HG03196 (cell line): ENCODE data around the gene FHOD3.
"Not testable (repeated sequence)": the region's sequence is repeated elsewhere in the genome, so short reads cannot be mapped to it uniquely, and the experiment has no call there.

Experiments used
- ATAC-seq: cut with Tn5 transposase; IDR thresholded peaks from one replicate; pipeline ENCODE4 v1.9.1; 2021; ENCODE audit not compliant: unreplicated experiment

Gene FHOD3

GRCh38 chr18:36534154-36534688, 236.7 kb downstream of the FHOD3 start:
- ATAC-seq = no peak

GRCh38 chr18:36535202-36535935, 237.9 kb downstream of the FHOD3 start:
- no peak for ATAC-seq

GRCh38 chr18:36536426-36536825, 238.9 kb downstream of the FHOD3 start:
- ATAC-seq = no peak

- no peak for ATAC-seq
Measured at GRCh38 chr18:36537289-36537688, 239.8 kb downstream of the FHOD3 start.

- ATAC-seq = no peak
Measured at GRCh38 chr18:36539674-36540231, 242.2 kb downstream of the FHOD3 start.

GRCh38 chr18:36543030-36543429, 245.5 kb downstream of the FHOD3 start:
- no peak for ATAC-seq

GRCh38 chr18:36543991-36544725, 246.6 kb downstream of the FHOD3 start:
- no peak for ATAC-seq

- ATAC-seq = no peak
Measured at GRCh38 chr18:36545821-36546427, 248.4 kb downstream of the FHOD3 start.

GRCh38 chr18:36546876-36547275, 249.4 kb downstream of the FHOD3 start:
- ATAC-seq = no peak

- ATAC-seq = no peak
Measured at GRCh38 chr18:36547544-36547943, 250.0 kb downstream of the FHOD3 start.

- ATAC-seq = not testable (repeated sequence)
Measured at GRCh38 chr18:36551274-36551673, 253.8 kb downstream of the FHOD3 start.

GRCh38 chr18:36558234-36558633, 260.7 kb downstream of the FHOD3 start:
- ATAC-seq = no peak

GRCh38 chr18:36559149-36559857, 261.8 kb downstream of the FHOD3 start:
- ATAC-seq = no peak

GRCh38 chr18:36560187-36560586, 262.7 kb downstream of the FHOD3 start:
- ATAC-seq = no peak

- no peak for ATAC-seq
Measured at GRCh38 chr18:36561046-36561445, 263.5 kb downstream of the FHOD3 start.

- ATAC-seq = no peak
Measured at GRCh38 chr18:36564841-36565240, 267.3 kb downstream of the FHOD3 start.

- ATAC-seq = no peak
Measured at GRCh38 chr18:36567800-36568199, 270.3 kb downstream of the FHOD3 start.

GRCh38 chr18:36568487-36568886, 271.0 kb downstream of the FHOD3 start:
- ATAC-seq = no peak

- ATAC-seq = peak; percentile 72
Measured at GRCh38 chr18:36572135-36572856, 274.8 kb downstream of the FHOD3 start.

- no peak for ATAC-seq
Measured at GRCh38 chr18:36576339-36576738, 278.8 kb downstream of the FHOD3 start.
